Measurements from ENCODE around the gene DMXL1.

DNA sequence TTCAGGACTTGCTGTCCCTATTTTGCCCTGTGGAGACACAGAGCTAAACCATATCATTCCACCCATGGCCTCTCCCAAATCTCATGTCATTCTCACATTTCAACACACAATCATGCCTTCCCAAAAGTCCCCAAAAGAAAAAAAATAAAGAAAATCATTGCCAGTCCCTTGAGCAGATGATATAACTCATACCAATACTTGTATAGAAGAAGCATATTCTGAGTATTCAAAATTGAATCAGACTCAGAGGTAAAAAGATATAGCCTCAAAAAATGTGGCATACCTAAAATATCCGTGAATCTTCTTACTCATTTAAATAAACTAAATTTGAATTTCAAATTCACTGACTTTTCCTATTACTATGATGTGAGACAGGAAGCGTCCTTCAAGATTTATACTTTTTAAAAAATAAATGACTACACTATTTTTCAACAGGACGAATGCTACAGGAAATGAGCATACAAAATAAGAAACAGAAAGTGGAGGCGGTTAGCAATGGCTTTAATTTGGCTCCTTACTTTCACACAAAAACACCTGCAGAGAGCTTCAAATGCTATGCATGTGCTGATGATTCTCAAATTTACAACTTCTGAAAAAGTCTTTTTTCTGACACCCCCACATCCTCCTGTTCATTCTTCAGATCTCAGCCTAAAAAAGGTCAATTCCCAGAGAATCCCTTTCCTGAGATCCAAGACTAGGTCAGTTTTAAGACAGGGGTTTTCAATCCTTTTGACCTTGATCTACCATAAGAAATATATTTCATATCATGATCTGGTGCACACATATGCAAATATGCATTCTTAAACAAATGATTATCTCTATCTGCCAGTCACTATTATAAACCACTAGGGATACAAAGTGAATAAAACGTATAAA lies 39.6 kb upstream of the DMXL1 start:
- TF ChIP-seq, protein P1, sequence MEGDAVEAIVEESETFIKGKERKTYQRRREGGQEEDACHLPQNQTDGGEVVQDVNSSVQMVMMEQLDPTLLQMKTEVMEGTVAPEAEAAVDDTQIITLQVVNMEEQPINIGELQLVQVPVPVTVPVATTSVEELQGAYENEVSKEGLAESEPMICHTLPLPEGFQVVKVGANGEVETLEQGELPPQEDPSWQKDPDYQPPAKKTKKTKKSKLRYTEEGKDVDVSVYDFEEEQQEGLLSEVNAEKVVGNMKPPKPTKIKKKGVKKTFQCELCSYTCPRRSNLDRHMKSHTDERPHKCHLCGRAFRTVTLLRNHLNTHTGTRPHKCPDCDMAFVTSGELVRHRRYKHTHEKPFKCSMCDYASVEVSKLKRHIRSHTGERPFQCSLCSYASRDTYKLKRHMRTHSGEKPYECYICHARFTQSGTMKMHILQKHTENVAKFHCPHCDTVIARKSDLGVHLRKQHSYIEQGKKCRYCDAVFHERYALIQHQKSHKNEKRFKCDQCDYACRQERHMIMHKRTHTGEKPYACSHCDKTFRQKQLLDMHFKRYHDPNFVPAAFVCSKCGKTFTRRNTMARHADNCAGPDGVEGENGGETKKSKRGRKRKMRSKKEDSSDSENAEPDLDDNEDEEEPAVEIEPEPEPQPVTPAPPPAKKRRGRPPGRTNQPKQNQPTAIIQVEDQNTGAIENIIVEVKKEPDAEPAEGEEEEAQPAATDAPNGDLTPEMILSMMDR (IDR thresholded peaks at IDR 0.05): no peak
- TF ChIP-seq POLR2AphosphoS5 (IDR thresholded peaks at IDR 0.05; ENCODE audit: low read depth, low read length) (no peak), TCF7L2 (IDR thresholded peaks at IDR 0.05; ENCODE audit: low read depth, low read length) (no peak)
- TF ChIP-seq, protein P2, sequence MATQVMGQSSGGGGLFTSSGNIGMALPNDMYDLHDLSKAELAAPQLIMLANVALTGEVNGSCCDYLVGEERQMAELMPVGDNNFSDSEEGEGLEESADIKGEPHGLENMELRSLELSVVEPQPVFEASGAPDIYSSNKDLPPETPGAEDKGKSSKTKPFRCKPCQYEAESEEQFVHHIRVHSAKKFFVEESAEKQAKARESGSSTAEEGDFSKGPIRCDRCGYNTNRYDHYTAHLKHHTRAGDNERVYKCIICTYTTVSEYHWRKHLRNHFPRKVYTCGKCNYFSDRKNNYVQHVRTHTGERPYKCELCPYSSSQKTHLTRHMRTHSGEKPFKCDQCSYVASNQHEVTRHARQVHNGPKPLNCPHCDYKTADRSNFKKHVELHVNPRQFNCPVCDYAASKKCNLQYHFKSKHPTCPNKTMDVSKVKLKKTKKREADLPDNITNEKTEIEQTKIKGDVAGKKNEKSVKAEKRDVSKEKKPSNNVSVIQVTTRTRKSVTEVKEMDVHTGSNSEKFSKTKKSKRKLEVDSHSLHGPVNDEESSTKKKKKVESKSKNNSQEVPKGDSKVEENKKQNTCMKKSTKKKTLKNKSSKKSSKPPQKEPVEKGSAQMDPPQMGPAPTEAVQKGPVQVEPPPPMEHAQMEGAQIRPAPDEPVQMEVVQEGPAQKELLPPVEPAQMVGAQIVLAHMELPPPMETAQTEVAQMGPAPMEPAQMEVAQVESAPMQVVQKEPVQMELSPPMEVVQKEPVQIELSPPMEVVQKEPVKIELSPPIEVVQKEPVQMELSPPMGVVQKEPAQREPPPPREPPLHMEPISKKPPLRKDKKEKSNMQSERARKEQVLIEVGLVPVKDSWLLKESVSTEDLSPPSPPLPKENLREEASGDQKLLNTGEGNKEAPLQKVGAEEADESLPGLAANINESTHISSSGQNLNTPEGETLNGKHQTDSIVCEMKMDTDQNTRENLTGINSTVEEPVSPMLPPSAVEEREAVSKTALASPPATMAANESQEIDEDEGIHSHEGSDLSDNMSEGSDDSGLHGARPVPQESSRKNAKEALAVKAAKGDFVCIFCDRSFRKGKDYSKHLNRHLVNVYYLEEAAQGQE (IDR thresholded peaks at IDR 0.05; ENCODE audit: insufficient read depth in 1 of 2, low read depth in 2 of 2, low read length in 1 of 2): no peak

Data from Panc1 (cell line).